K562 (cell line): Measurements from ENCODE around the gene LIMS4. TPM values are rescaled to one million over a fixed set of nuclear protein-coding genes. Genes with fewer than 3 reads are reported as not detected.
A peak's percentile ranks its signal among the peaks of the same experiment; 100 is the strongest.
"Not testable (repeated sequence)": the region's sequence is repeated elsewhere in the genome, so short reads cannot be mapped to it uniquely, and the experiment has no call there.

Source experiments
- ATAC-seq: fragments of 200-7000 bp; cut with Tn5 transposase; 3 replicates; pipeline ENCODE4 v1.9.1; 2020; ENCODE audit warnings: moderate library complexity
- BruUV-seq: library from RNA; stranded (reverse); fragments of 400-500 nt; replicated peaks from 2 replicates; lab custom pipeline; 2021; lab: Mats Ljungman, UMichigan
- CTCF ChIA-PET: fragments of 300-600 bp; formaldehyde crosslinking; extraction: SDS; loops from one replicate; lab custom pipeline; 2021; ENCODE audit warnings: low intra/inter-chr PET ratio; lab: Yijun Ruan, JAX
- POLR2A ChIA-PET: fragments of 300-600, 350-650 bp; sonication (Branson Sonifier 250); formaldehyde crosslinking; extraction: SDS; loops from one replicate; lab custom pipeline; 2021; ENCODE audit warnings: antibody characterized with exemption, inconsistent platforms; lab: Yijun Ruan, JAX
- DNase-seq, 4 experiments: peaks; one replicate each; pipeline versions ENCODE4 v3.0.0 to v3.0.0-alpha.2; 2011 to 2018; ENCODE audit warnings: low spot score in 3 of 4, mixed read lengths in 3 of 4; ENCODE audit errors: extremely low read depth in 1 of 4
- FAIRE-seq: peaks from 2 replicates; lab custom pipeline; 2011; peaks lifted over from hg19 to GRCh38; lab: Jason Lieb, UNC
- H2AFZ ChIP-seq: 2 replicates; pipeline ENCODE4 v1.6.0; 2011; ENCODE audit warnings: low read depth, low read length, control low read depth, inconsistent platforms
- H3K27ac ChIP-seq: fragments of 200-600 bp; 3 replicates; pipeline ENCODE4 v1.8.0; 2011; ENCODE audit warnings: low read depth, mild to moderate bottlenecking, control low read depth, inconsistent platforms, low read length, moderate library complexity, mixed read lengths; ENCODE audit errors: extremely low read depth
- H3K27me3 ChIP-seq, 2 experiments: fragments of 300-600 bp in 1 of 2; 2 replicates in 1 of 2; 3 replicates in 1 of 2; pipeline versions ENCODE4 v1.6.0 to v1.8.0; 2011; ENCODE audit warnings: inconsistent platforms in 2 of 2, low read length in 2 of 2, mild to moderate bottlenecking in 1 of 2, mixed read lengths in 1 of 2, moderate library complexity in 1 of 2; ENCODE audit not compliant: control insufficient read depth in 2 of 2, insufficient read depth in 2 of 2
- H3K36me3 ChIP-seq: fragments of 300-600 bp; 3 replicates; pipeline ENCODE4 v1.8.0; 2011; ENCODE audit warnings: mild to moderate bottlenecking, low read length, inconsistent platforms; ENCODE audit not compliant: control insufficient read depth, insufficient read depth
- H3K4me1 ChIP-seq, 2 experiments: fragments of 200-600 bp in 1 of 2; replicated peaks in 1 of 2; 2 replicates in 1 of 2; 3 replicates in 1 of 2; pipeline versions ENCODE4 v1.5.1 to v1.8.0; 2011; ENCODE audit warnings: inconsistent platforms in 2 of 2, low read length in 2 of 2, mild to moderate bottlenecking in 1 of 2, mixed read lengths in 1 of 2, moderate library complexity in 1 of 2; ENCODE audit not compliant: control insufficient read depth in 2 of 2, insufficient read depth in 2 of 2
- H3K4me2 ChIP-seq: 2 replicates; pipeline ENCODE4 v1.6.1; 2011; ENCODE audit warnings: low read length, control low read depth, inconsistent platforms, mixed read lengths; ENCODE audit not compliant: insufficient read depth
- H3K4me3 ChIP-seq: fragments of 200-600 bp; sonication (generic), shearing (Covaris generic); 2 replicates; pipeline ENCODE4 v1.5.1; 2016; ENCODE audit warnings: control low read depth, inconsistent platforms
- H3K79me2 ChIP-seq: fragments of 200-600 bp; 3 replicates; pipeline ENCODE4 v1.8.0; 2011; ENCODE audit warnings: low read length, inconsistent platforms; ENCODE audit not compliant: control insufficient read depth, insufficient read depth
- H3K9ac ChIP-seq, 2 experiments: 2 replicates each; pipeline versions ENCODE4 v1.6.0 to v1.6.1; 2011; ENCODE audit warnings: low read depth in 2 of 2, low read length in 2 of 2, control low read depth in 1 of 2, inconsistent platforms in 1 of 2, mild to moderate bottlenecking in 1 of 2, mixed read lengths in 1 of 2; ENCODE audit not compliant: insufficient read depth in 1 of 2
- H3K9me1 ChIP-seq: one replicate; pipeline ENCODE4 v1.6.0; 2011; ENCODE audit warnings: inconsistent platforms, mild to moderate bottlenecking, low read length, moderate library complexity; ENCODE audit not compliant: control insufficient read depth, insufficient read depth
- H3K9me3 ChIP-seq: replicated peaks from 2 replicates; pipeline ENCODE4 v1.5.1; 2011; ENCODE audit warnings: low read depth, low read length, inconsistent platforms; ENCODE audit not compliant: control insufficient read depth, insufficient read depth
- H4K20me1 ChIP-seq: replicated peaks from 2 replicates; pipeline ENCODE4 v1.6.1; 2011; ENCODE audit warnings: low read length, inconsistent platforms, mixed read lengths; ENCODE audit not compliant: control insufficient read depth, insufficient read depth
- WGBS: fragments of 100-300 bp; shearing (Covaris generic); methylation state at CpG from one replicate; pipeline ENCODE4 v1.1.6; 2016; ENCODE audit warnings: low coverage, mixed read lengths; ENCODE audit not compliant: insufficient coverage; ENCODE audit errors: missing lambda C conversion rate; 5-methylcytosine and 5-hydroxymethylcytosine counted together
- in situ Hi-C: fragments of 300-500 bp; cut with MboI; formaldehyde crosslinking; loops from 4 replicates; pipeline ENCODE4 v1.15.0; 2018; ENCODE audit warnings: inconsistent platforms, mixed read lengths
- intact Hi-C: fragments of 100-400 bp; cut with micrococcal nuclease; formaldehyde crosslinking; loops from 2 replicates; pipeline ENCODE4 v1.14.2; 2022
- polyA plus RNA-seq, 8 experiments: library from polyadenylated mRNA; depleted of rRNA in 4 of 8; stranded (reverse) in 5 of 8; unstranded in 3 of 8; fragments of >200 nt; fragmentation: Nextera tagmentation in 2 of 8; fragmentation: Illumina TruSeq in 1 of 8; extraction: Ambion mirVana in 2 of 8; extraction: Trizol in 1 of 8; gene quantifications; 2 replicates each; pipeline versions ENCODE4 v1.2.1 to v1.2.3, GENCODE V29; 2011 to 2014; ENCODE audit warnings: inconsistent platforms in 1 of 8, missing spikeins in 1 of 8
- total RNA-seq, 7 experiments: library from RNA; depleted of rRNA in 6 of 7; stranded (reverse); fragments of >200 nt in 6 of 7; fragmentation: Illumina TruSeq in 2 of 7; extraction: Trizol in 2 of 7; gene quantifications; 2 replicates each; pipeline versions ENCODE4 v1.2.1 to v1.2.3, GENCODE V29; 2011 to 2021; ENCODE audit warnings: low replicate concordance in 1 of 7

The LIMS4 gene
- total and polyA plus RNA-seq, 9 of the 15 experiments (the other 6 are each of a cell fraction or from before 2014, with no cell fraction given) = 0.49 to 2.6 (median 1.3) TPM; not detected in 2

- no CpG with 5 or more reads among the region's 4 CpGs for WGBS
- H3K9ac ChIP-seq, H3K9me1 ChIP-seq, H3K79me2 ChIP-seq, H3K4me3 ChIP-seq, H2AFZ ChIP-seq, BruUV-seq, H3K4me2 ChIP-seq, intact Hi-C loops, H3K27ac ChIP-seq, H3K27me3 ChIP-seq, POLR2A ChIA-PET, H4K20me1 ChIP-seq, DNase-seq, FAIRE-seq, in situ Hi-C loops, CTCF ChIA-PET, H3K4me1 ChIP-seq, H3K36me3 ChIP-seq, H3K9me3 ChIP-seq: not testable (repeated sequence)
- peak; percentile 71 for ATAC-seq
These were observed 2.3 kb upstream of the LIMS4 start for GRCh38 chr2:110474898-110475297.

- ATAC-seq, in situ Hi-C loops, H3K9me3 ChIP-seq, CTCF ChIA-PET, FAIRE-seq, H3K9me1 ChIP-seq, BruUV-seq, H3K27me3 ChIP-seq, H3K4me1 ChIP-seq, DNase-seq, H3K9ac ChIP-seq, H2AFZ ChIP-seq, intact Hi-C loops, H3K4me3 ChIP-seq, H3K79me2 ChIP-seq, POLR2A ChIA-PET, H3K4me2 ChIP-seq, H3K36me3 ChIP-seq, H4K20me1 ChIP-seq, H3K27ac ChIP-seq: not testable (repeated sequence)
- WGBS = no CpG with 5 or more reads among the region's 3 CpGs
These were observed 393 bp upstream of the LIMS4 start for GRCh38 chr2:110473059-110473358.

GRCh38 chr2:110468921-110469320 lies 3.7 kb downstream of the LIMS4 start:
- in situ Hi-C loops, ATAC-seq, FAIRE-seq: not testable (repeated sequence)

GRCh38 chr2:110465312-110465711 lies 7.3 kb downstream of the LIMS4 start:
- no CpG with 5 or more reads among the region's 8 CpGs for WGBS
- H3K27ac ChIP-seq, H3K4me3 ChIP-seq, CTCF ChIA-PET, H3K9ac ChIP-seq, H4K20me1 ChIP-seq, H3K79me2 ChIP-seq, H3K9me1 ChIP-seq, intact Hi-C loops, FAIRE-seq, H3K36me3 ChIP-seq, BruUV-seq, DNase-seq, H3K4me1 ChIP-seq, H3K9me3 ChIP-seq, H3K27me3 ChIP-seq, POLR2A ChIA-PET, H3K4me2 ChIP-seq, in situ Hi-C loops, H2AFZ ChIP-seq: not testable (repeated sequence)
- ATAC-seq = peak; percentile 71

More at GRCh38 chr2:110468921-110469320, 3.7 kb downstream of the LIMS4 start:
- H3K4me1 ChIP-seq, H3K9me1 ChIP-seq, H3K27me3 ChIP-seq, BruUV-seq, H3K9me3 ChIP-seq, CTCF ChIA-PET, H3K27ac ChIP-seq, H3K9ac ChIP-seq, POLR2A ChIA-PET, H3K79me2 ChIP-seq, H3K36me3 ChIP-seq, H2AFZ ChIP-seq, H3K4me2 ChIP-seq, H3K4me3 ChIP-seq, intact Hi-C loops, DNase-seq, H4K20me1 ChIP-seq: not testable (repeated sequence)
- WGBS = no CpG with 5 or more reads among the region's 7 CpGs
